H1 (cell line): Measurements from ENCODE around the gene PLEKHN1. TPM values are rescaled to one million over a fixed set of nuclear protein-coding genes. Genes with fewer than 3 reads are reported as not detected.

Experiments used
- CTCF ChIA-PET: fragments of 300-600 bp; sonication (Branson Sonifier 250); formaldehyde crosslinking; loops from one replicate; lab custom pipeline; 2021; ENCODE audit not compliant: partially characterized antibody; lab: Charles Lee
- POLR2A ChIA-PET: fragments of 300-600 bp; sonication (Branson Sonifier 250); formaldehyde crosslinking; loops from one replicate; lab custom pipeline; 2021; ENCODE audit warnings: inconsistent platforms; ENCODE audit not compliant: partially characterized antibody; lab: Charles Lee
- DNase-seq, 2 experiments: peaks; one replicate each; pipeline versions ENCODE4 v3.0.0 to v3.0.0-alpha.2; 2010 to 2022; ENCODE audit warnings: low spot score in 2 of 2, low read depth in 1 of 2, mixed read lengths in 1 of 2
- FAIRE-seq: peaks from 2 replicates; lab custom pipeline; 2011; peaks lifted over from hg19 to GRCh38; lab: Jason Lieb, UNC
- H2AFZ ChIP-seq: 2 replicates; pipeline ENCODE4 v1.8.1; 2012; ENCODE audit warnings: low read length, inconsistent platforms
- H2AK5ac ChIP-seq: 2 replicates; pipeline ENCODE4 v1.6.1; 2013; ENCODE audit warnings: low read depth, low read length
- H2BK120ac ChIP-seq: replicated peaks from 2 replicates; pipeline ENCODE3; 2013; ENCODE audit warnings: low read depth, low read length, inconsistent platforms
- H2BK12ac ChIP-seq: 2 replicates; pipeline ENCODE4 v1.6.1; 2013; ENCODE audit warnings: low read depth, low read length
- H2BK15ac ChIP-seq: 2 replicates; pipeline ENCODE4 v1.6.1; 2013; ENCODE audit warnings: low read length
- H2BK20ac ChIP-seq: 2 replicates; pipeline ENCODE4 v1.6.1; 2013; ENCODE audit warnings: low read length
- H2BK5ac ChIP-seq: 2 replicates; pipeline ENCODE4 v1.6.1; 2013; ENCODE audit warnings: low read depth, low read length
- H3K14ac ChIP-seq: 2 replicates; pipeline ENCODE4 v1.6.1; 2013; ENCODE audit warnings: inconsistent platforms; ENCODE audit not compliant: insufficient read length
- H3K18ac ChIP-seq: 2 replicates; pipeline ENCODE4 v1.6.1; 2013; ENCODE audit warnings: low read length; ENCODE audit errors: extremely low read depth
- H3K23ac ChIP-seq: 2 replicates; pipeline ENCODE4 v1.6.1; 2013; ENCODE audit warnings: inconsistent platforms; ENCODE audit not compliant: insufficient read length
- H3K23me2 ChIP-seq: 2 replicates; pipeline ENCODE4 v1.6.1; 2013; ENCODE audit warnings: low read depth, low read length
- H3K27ac ChIP-seq: 2 replicates; pipeline ENCODE4 v1.6.1; 2011; ENCODE audit warnings: low read depth, low read length, inconsistent platforms
- H3K27me3 ChIP-seq, 4 experiments: replicated peaks in 1 of 4; 1 replicate in 1 of 4; 2 replicates in 3 of 4; pipeline versions ENCODE4 v1.6.1 to v1.8.1; 2011 to 2013; ENCODE audit warnings: low read length in 3 of 4, mild to moderate bottlenecking in 3 of 4, inconsistent platforms in 2 of 4, mixed read lengths in 2 of 4, moderate library complexity in 1 of 4; ENCODE audit not compliant: control insufficient read depth in 3 of 4, insufficient read depth in 3 of 4; ENCODE audit errors: extremely low read depth in 1 of 4
- H3K36me3 ChIP-seq, 4 experiments: 2 replicates each; pipeline versions ENCODE4 v1.6.1 to v1.8.1; 2011 to 2013; ENCODE audit warnings: mild to moderate bottlenecking in 4 of 4, low read length in 3 of 4, moderate library complexity in 2 of 4, control low read depth in 1 of 4, inconsistent platforms in 1 of 4; ENCODE audit not compliant: insufficient read depth in 4 of 4, control insufficient read depth in 2 of 4
- H3K4ac ChIP-seq: replicated peaks from 2 replicates; pipeline ENCODE3; 2013; ENCODE audit warnings: low read length, low read depth, mixed read lengths, inconsistent platforms; ENCODE audit not compliant: insufficient read length
- H3K4me1 ChIP-seq, 4 experiments: replicated peaks in 1 of 4; 1 replicate in 1 of 4; 2 replicates in 3 of 4; pipeline versions ENCODE4 v1.6.1 to v1.8.1; 2011 to 2013; ENCODE audit warnings: low read length in 3 of 4, inconsistent platforms in 2 of 4, mixed read lengths in 1 of 4; ENCODE audit not compliant: insufficient read depth in 4 of 4, control insufficient read depth in 3 of 4
- H3K4me2 ChIP-seq, 2 experiments: 2 replicates each; pipeline versions ENCODE4 v1.6.1 to v1.8.1; 2011 to 2013; ENCODE audit warnings: low read depth in 2 of 2, low read length in 2 of 2, control low read depth in 1 of 2, inconsistent platforms in 1 of 2, mild to moderate bottlenecking in 1 of 2; ENCODE audit not compliant: insufficient read depth in 1 of 2
- H3K4me3 ChIP-seq, 4 experiments: fragments of 200-600, 300-600 bp in 1 of 4; sonication (generic), shearing (Covaris generic), sonication (Bioruptor Twin) in 1 of 4; 2 replicates each; pipeline versions ENCODE4 v1.5.1 to v1.8.1; 2011 to 2016; ENCODE audit warnings: low read length in 4 of 4, low read depth in 3 of 4, control low read depth in 2 of 4, inconsistent platforms in 2 of 4, mild to moderate bottlenecking in 2 of 4, mixed read lengths in 1 of 4, moderate library complexity in 1 of 4; ENCODE audit not compliant: insufficient read depth in 2 of 4; ENCODE audit errors: extremely low read depth in 1 of 4
- H3K56ac ChIP-seq: replicated peaks from 2 replicates; pipeline ENCODE3; 2013; ENCODE audit warnings: low read depth, mild to moderate bottlenecking, mixed read lengths, low read length, inconsistent platforms; ENCODE audit not compliant: insufficient read length
- H3K79me1 ChIP-seq: 2 replicates; pipeline ENCODE4 v1.6.1; 2013; ENCODE audit warnings: low read depth, low read length, control low read depth
- H3K79me2 ChIP-seq, 2 experiments: 2 replicates each; pipeline versions ENCODE4 v1.6.1 to v1.8.1; 2012 to 2013; ENCODE audit warnings: low read length in 2 of 2, mild to moderate bottlenecking in 2 of 2, inconsistent platforms in 1 of 2; ENCODE audit not compliant: insufficient read depth in 2 of 2, control insufficient read depth in 1 of 2
- H3K9ac ChIP-seq, 4 experiments: replicated peaks in 1 of 4; 1 replicate in 1 of 4; 2 replicates in 3 of 4; pipeline versions ENCODE4 v1.6.1 to v1.8.1; 2011 to 2013; ENCODE audit warnings: low read depth in 3 of 4, low read length in 3 of 4, control low read depth in 2 of 4, mild to moderate bottlenecking in 2 of 4, moderate library complexity in 2 of 4, inconsistent platforms in 1 of 4; ENCODE audit errors: extremely low read depth in 1 of 4
- H3K9me3 ChIP-seq, 2 experiments: 2 replicates each; pipeline versions ENCODE4 v1.6.1 to v1.8.1; 2012 to 2013; ENCODE audit warnings: mild to moderate bottlenecking in 2 of 2, moderate library complexity in 2 of 2, control low read depth in 1 of 2, inconsistent platforms in 1 of 2, low read depth in 1 of 2, low read length in 1 of 2, mixed read lengths in 1 of 2; ENCODE audit not compliant: insufficient read depth in 2 of 2
- H4K20me1 ChIP-seq, 2 experiments: replicated peaks in 1 of 2; 2 replicates each; pipeline versions ENCODE3 to v1.8.1; 2011 to 2013; ENCODE audit warnings: inconsistent platforms in 2 of 2, low read length in 2 of 2, mild to moderate bottlenecking in 1 of 2; ENCODE audit not compliant: insufficient read depth in 2 of 2, control insufficient read depth in 1 of 2
- H4K5ac ChIP-seq: 2 replicates; pipeline ENCODE4 v1.6.1; 2013; ENCODE audit warnings: low read length, low read depth, mixed read lengths, inconsistent platforms; ENCODE audit not compliant: insufficient read length
- H4K8ac ChIP-seq: 2 replicates; pipeline ENCODE4 v1.8.0; 2013; ENCODE audit warnings: mild to moderate bottlenecking, moderate library complexity, low read length, inconsistent platforms; ENCODE audit not compliant: insufficient read depth; ENCODE audit errors: extremely low read depth
- H4K91ac ChIP-seq: replicated peaks from 2 replicates; pipeline ENCODE3; 2013; ENCODE audit warnings: low read length, mixed read lengths, inconsistent platforms; ENCODE audit not compliant: insufficient read length
- ZNF274 ChIP-seq: IDR thresholded peaks from 2 replicates; pipeline ENCODE4 v1.7.0; 2012; ENCODE audit warnings: low read length, borderline replicate concordance; ENCODE audit errors: extremely low read depth
- WGBS, 2 experiments: shearing (Covaris generic) in 1 of 2; methylation state at CpG; one replicate each; pipeline versions ENCODE4 v1.1.6 to v1.1.7; 2013 to 2015; ENCODE audit warnings: low lambda C conversion rate in 2 of 2, mixed read lengths in 2 of 2, inconsistent platforms in 1 of 2, low coverage in 1 of 2, missing lambda C conversion rate in 1 of 2; ENCODE audit not compliant: insufficient replicate concordance in 2 of 2, insufficient coverage in 1 of 2, insufficient read length in 1 of 2; ENCODE audit errors: extremely low coverage in 1 of 2, missing lambda C conversion rate in 1 of 2; 5-methylcytosine and 5-hydroxymethylcytosine counted together
- polyA plus RNA-seq, 7 experiments: library from polyadenylated mRNA; depleted of rRNA in 3 of 7; stranded (reverse) in 5 of 7; unstranded in 2 of 7; fragments of >200 nt in 5 of 7; fragments of 200-250 nt in 2 of 7; gene quantifications; 1 replicate in 5 of 7; 2 replicates in 1 of 7; 4 replicates in 1 of 7; pipeline versions ENCODE4 v1.2.1 to v1.2.3, GENCODE V29; 2011 to 2013; ENCODE audit warnings: missing spikeins in 2 of 7, mixed read lengths in 2 of 7
- total RNA-seq: library from RNA; stranded (reverse); fragmentation: NEBNext Ultra II Directional; extraction: Animal tissue kit (Norgen Biotek cat#: 25700); gene quantifications from 2 replicates; pipeline ENCODE4 v1.2.1, GENCODE V29; 2021
- TF ChIP-seq, protein P1 (sequence below): IDR thresholded peaks from 2 replicates; pipeline ENCODE4 v1.6.1; 2012; ENCODE audit warnings: inconsistent platforms

The PLEKHN1 gene
- total and polyA plus RNA-seq, 2 of the 8 experiments (the other 6 are each of a cell fraction or from before 2014, with no cell fraction given) = 0.39 to 1.5 TPM

DNA sequence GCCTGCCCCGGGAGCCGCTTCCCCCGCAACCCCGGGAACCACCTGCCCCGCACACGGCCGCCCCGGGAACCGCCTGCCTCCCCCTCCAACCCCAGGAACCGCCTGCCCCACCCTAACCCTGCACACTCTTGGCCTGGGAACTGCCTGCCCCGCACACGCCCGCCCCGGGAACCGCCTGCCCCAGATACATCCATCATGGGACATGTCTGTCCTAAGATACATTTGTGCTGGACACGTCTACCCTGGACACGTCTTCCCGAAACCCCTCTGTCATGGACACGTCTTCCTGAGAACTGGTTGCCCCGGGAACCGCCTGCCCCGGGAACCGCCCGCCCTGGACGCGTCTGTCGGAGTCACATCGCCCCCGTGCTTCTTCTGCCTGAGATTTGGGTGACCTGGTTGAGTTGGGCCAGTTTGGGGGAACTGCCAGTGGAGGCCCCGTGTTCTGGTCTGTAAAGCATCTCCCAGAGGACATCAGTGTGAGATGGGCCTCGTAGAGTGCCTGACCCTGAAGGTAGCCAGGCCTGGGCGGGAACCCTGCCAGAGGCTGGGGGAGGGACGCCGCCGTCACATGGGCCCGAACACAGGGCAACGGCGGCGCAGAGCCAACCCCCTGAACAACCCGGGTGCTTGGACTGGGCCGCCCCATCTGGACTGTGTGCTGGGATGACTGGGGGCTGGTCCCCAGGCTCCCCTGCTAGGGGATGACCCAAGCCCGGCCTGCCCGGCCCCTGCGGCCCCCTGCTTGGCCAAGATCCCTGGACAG, 12.0 kb downstream of the PLEKHN1 start:
- Histone ChIP-seq H4K20me1 (peaks cover 0 to 10% of the 10 kb centered on the region in 2 experiments), H3K56ac (no peak overlapping the region), H3K27ac (no peak overlapping the region), H2BK120ac (no peak overlapping the region), H4K8ac (no peak overlapping the region), H3K4me2 (no peak overlapping the region), H2AFZ (no peak overlapping the region), H4K91ac (no peak overlapping the region), H3K4me3 (no peak overlapping the region), H3K23me2 (peaks cover 2% of the 10 kb centered on the region; the same call in 1 of the 2 replicates), H3K4ac (no peak overlapping the region), H3K23ac (no peak overlapping the region), H2BK12ac (no peak overlapping the region)
- WGBS, 2 experiments = 87% methylated on average over 32 of the region's 44 CpGs; no CpG with 5 or more reads in 1 of the 2 experiments
- DNase-seq = no peak
- TF ChIP-seq, protein P1, sequence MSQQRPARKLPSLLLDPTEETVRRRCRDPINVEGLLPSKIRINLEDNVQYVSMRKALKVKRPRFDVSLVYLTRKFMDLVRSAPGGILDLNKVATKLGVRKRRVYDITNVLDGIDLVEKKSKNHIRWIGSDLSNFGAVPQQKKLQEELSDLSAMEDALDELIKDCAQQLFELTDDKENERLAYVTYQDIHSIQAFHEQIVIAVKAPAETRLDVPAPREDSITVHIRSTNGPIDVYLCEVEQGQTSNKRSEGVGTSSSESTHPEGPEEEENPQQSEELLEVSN = peak; percentile 70
- TF ChIP-seq ZNF274 = no peak
- TF ChIP-seq, all 59 proteins: peak for 1
- H3K79me1 ChIP-seq = no peaks in the 10 kb centered on the region
- H2BK20ac ChIP-seq = no peak overlapping the region
- no peak overlapping the region for H3K14ac ChIP-seq
- no peaks in the 10 kb centered on the region for H3K9me3 ChIP-seq
- no peaks in the 10 kb centered on the region for H3K36me3 ChIP-seq
- H4K5ac ChIP-seq = no peak overlapping the region
- no peak for FAIRE-seq
- no peak overlapping the region for H3K9ac ChIP-seq
- H3K4me1 ChIP-seq = peaks cover 0 to 10% (median under 1%) of the 10 kb centered on the region in 4 experiments; a peak in 4 of 7 replicates
- no peak overlapping the region for H3K18ac ChIP-seq
- H2BK15ac ChIP-seq = no peak overlapping the region
- H3K79me2 ChIP-seq = no peaks in the 10 kb centered on the region
- ChIA-PET POLR2A (no interaction called here), CTCF (interaction anchor here (6.9 kb wide), 1 partner anchor 14 kb away, joined by 86 read pairs; no protein-coding TSS in a partner anchor)
- no peak overlapping the region for H2AK5ac ChIP-seq
- H2BK5ac ChIP-seq = no peak overlapping the region
- H3K27me3 ChIP-seq = peaks cover 0 to 14% (median 3%) of the 10 kb centered on the region in 4 experiments; a peak in 4 of 7 replicates
